BLaER1 treated with 17β-estradiol and CSF1 and Interleukin-3, amounts not matched to agents 10 nM and 100 nM (cell line): Measurements from ENCODE around the gene APBA2.

Source experiments
- H3K27ac ChIP-seq, 11 experiments: shearing (Covaris generic); formaldehyde crosslinking; 2 replicates each; pipeline ENCODE4 v1.8.1; 2022
- H3K27me3 ChIP-seq, 11 experiments: shearing (Covaris generic); formaldehyde crosslinking; 2 replicates each; pipeline ENCODE4 v1.8.1; 2022
- H3K36me3 ChIP-seq, 11 experiments: shearing (Covaris generic); formaldehyde crosslinking; 2 replicates each; pipeline ENCODE4 v1.8.1; 2022
- H3K4me1 ChIP-seq, 10 experiments: shearing (Covaris generic); formaldehyde crosslinking; 2 replicates each; pipeline ENCODE4 v1.8.1; 2022
- H3K4me2 ChIP-seq, 11 experiments: shearing (Covaris generic); formaldehyde crosslinking; 2 replicates each; pipeline ENCODE4 v1.8.1; 2022
- H3K4me3 ChIP-seq, 10 experiments: shearing (Covaris generic); formaldehyde crosslinking; 2 replicates each; pipeline ENCODE4 v1.8.1; 2022
- H3K9ac ChIP-seq, 11 experiments: shearing (Covaris generic); formaldehyde crosslinking; 2 replicates each; pipeline ENCODE4 v1.8.1; 2022
- H3K9me3 ChIP-seq, 11 experiments: shearing (Covaris generic); formaldehyde crosslinking; replicated peaks in 1 of 11; 2 replicates each; pipeline ENCODE4 v1.8.1; 2022
- H4K20me1 ChIP-seq, 11 experiments: shearing (Covaris generic); formaldehyde crosslinking; 2 replicates each; pipeline ENCODE4 v1.8.1; 2022
- Cebpa-rat ChIP-seq, 11 experiments: shearing (Covaris generic); IDR thresholded peaks; 2 replicates each; pipeline ENCODE4 v1.8.1; 2022

APBA2 gene

DNA sequence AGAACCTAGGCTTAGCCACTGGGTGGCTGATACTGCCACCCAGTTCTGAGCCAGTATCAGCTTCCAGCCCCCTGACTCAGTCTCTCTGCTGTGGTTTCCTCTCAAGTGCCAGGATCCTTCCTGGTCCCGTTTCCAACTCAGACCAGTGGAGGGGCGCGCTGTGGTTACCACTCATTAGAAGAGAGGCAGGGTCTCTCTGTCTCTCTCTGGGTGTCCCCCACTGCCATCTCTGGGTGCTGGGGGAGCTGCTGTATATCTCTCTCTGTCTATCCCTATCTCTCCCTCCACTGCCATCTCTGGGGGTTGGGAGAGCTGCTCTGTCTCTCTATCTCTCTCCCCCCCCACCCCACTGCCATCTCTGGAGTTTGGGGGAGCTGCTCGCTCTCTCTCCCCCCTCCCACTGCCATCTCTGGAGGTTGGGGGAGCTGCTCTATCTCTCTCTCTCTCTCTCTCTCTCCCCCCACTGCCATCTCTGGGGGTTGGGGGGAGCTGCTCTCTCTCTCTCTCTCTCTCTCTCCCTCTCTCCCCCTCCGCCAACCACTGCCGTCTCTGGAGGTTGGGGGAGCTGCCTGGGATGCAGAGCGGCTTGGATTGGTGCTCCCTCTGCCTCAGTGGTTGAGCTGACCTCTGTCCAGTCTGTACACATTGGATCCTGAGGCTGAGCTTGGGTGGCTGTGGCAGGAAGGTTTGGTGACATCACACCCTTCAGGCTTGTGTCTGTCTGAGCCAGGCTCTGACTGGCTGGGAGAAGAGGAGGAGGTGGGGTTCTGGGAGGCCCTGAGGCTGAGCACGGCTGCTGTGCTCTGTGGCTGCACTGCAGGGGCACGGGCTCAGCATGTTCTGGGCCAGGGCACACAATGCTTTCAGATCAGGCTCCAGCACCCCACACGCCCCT lies 98.9 kb downstream of the APBA2 start:
- Histone ChIP-seq H4K20me1 (peaks cover 0 to 24% (median under 1%) of the 10 kb centered on the region in 11 experiments; a peak in 4 of 22 replicates), H3K36me3 (no peaks in the 10 kb centered on the region), H3K4me1 (peaks cover 0 to 6% (median 0%) of the 10 kb centered on the region in 10 experiments; a peak in 1 of 20 replicates), H3K4me2 (no peak overlapping the region), H3K27me3 (no peaks in the 10 kb centered on the region), H3K4me3 (no peak overlapping the region), H3K27ac (no peak overlapping the region), H3K9ac (no peak overlapping the region), H3K9me3 (no peaks in the 10 kb centered on the region; a peak in 1 of 22 replicates)
- no peak for TF ChIP-seq Cebpa-rat (IDR thresholded peaks at IDR 0.05)

DNA sequence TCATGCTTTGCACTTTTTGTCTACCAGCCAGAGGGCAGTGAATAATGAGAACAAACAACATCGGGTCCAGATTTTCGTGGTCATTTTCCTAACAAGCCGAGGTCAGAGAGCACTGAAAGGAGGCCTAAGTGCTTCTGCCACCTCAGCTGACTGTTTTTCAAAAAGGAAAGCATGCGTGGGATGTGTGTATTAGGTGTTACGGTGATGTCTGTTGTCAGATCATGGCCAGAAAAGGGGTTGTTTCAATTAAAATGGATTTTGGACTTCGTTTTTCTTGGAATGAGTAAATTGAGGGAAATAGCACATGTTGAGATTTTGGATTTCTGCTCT lies 99.5 kb downstream of the APBA2 start:
- Histone ChIP-seq H3K4me3 (no peak overlapping the region), H3K27ac (no peak overlapping the region), H4K20me1 (peaks cover 0 to 30% (median 0%) of the 10 kb centered on the region in 11 experiments; a peak in 4 of 22 replicates), H3K9ac (no peak overlapping the region), H3K9me3 (no peaks in the 10 kb centered on the region; a peak in 1 of 22 replicates), H3K4me1 (peaks cover 0 to 6% (median 0%) of the 10 kb centered on the region in 10 experiments; a peak in 1 of 20 replicates), H3K4me2 (no peak overlapping the region), H3K36me3 (no peaks in the 10 kb centered on the region), H3K27me3 (no peaks in the 10 kb centered on the region)
- TF ChIP-seq Cebpa-rat (IDR thresholded peaks at IDR 0.05): no peak

DNA sequence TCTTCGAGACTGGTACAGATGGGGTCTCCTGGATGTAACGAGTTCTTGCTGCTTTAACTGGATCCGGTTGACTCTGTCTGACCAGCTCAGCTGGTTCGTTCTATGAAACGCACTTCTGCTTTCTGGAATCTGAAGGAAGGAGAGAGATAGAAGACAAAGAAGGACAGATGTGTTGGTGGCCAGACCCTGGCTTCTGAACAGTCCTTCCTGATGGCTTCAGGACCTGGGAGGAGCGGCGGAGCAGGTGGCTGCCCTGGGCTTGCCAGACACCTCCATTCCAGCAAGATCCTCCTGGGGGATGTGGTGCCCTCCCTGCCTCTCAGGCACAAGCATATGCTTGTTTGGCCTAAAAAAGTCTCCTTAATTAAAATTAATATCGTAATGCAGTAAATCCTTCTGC lies 99.9 kb downstream of the APBA2 start:
- no peak overlapping the region for H3K9ac ChIP-seq
- no peaks in the 10 kb centered on the region for H3K36me3 ChIP-seq
- no peaks in the 10 kb centered on the region for H3K27me3 ChIP-seq
- peaks cover 0 to 30% (median 0%) of the 10 kb centered on the region in 11 experiments; a peak in 4 of 22 replicates for H4K20me1 ChIP-seq
- H3K27ac ChIP-seq: no peak overlapping the region
- no peak overlapping the region for H3K4me3 ChIP-seq
- peak overlapping the region in 1 of 11 experiments; percentile 7; a peak in 1 of 22 replicates for H3K4me2 ChIP-seq
- no peak for TF ChIP-seq Cebpa-rat (IDR thresholded peaks at IDR 0.05)
- peaks cover 0 to 6% (median 0%) of the 10 kb centered on the region in 10 experiments; a peak in 1 of 20 replicates for H3K4me1 ChIP-seq
- no peaks in the 10 kb centered on the region; a peak in 1 of 22 replicates for H3K9me3 ChIP-seq

DNA sequence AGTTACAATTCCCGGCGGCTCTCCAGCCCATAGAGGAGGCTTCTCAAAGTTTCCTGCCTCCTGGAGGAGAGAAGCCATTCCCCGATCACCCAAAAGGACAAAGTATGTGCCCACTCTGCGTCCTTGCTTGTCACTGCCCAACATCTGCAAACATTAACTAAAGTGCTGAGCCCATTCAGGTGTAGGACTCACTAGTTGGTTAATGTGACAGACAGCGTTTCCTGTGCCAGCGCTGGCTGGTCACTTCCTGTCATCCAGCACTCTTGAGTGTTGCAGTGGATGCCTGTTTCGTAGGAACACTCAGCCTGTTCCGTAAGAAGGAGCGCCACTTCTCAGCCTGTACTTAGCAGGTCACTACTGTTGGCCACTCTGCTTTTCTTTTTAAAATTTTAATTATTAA lies 100.3 kb downstream of the APBA2 start:
- Histone ChIP-seq H3K4me1 (peaks cover 0 to 6% (median 0%) of the 10 kb centered on the region in 10 experiments; a peak in 1 of 20 replicates), H3K36me3 (no peaks in the 10 kb centered on the region), H3K27ac (no peak overlapping the region), H3K9me3 (no peaks in the 10 kb centered on the region; a peak in 1 of 22 replicates), H3K4me3 (no peak overlapping the region), H3K9ac (no peak overlapping the region), H3K27me3 (no peaks in the 10 kb centered on the region), H4K20me1 (peaks cover 0 to 30% (median 0%) of the 10 kb centered on the region in 11 experiments; a peak in 4 of 22 replicates), H3K4me2 (peak overlapping the region in 1 of 11 experiments; percentile 7; a peak in 1 of 22 replicates)
- no peak for TF ChIP-seq Cebpa-rat (IDR thresholded peaks at IDR 0.05)

DNA sequence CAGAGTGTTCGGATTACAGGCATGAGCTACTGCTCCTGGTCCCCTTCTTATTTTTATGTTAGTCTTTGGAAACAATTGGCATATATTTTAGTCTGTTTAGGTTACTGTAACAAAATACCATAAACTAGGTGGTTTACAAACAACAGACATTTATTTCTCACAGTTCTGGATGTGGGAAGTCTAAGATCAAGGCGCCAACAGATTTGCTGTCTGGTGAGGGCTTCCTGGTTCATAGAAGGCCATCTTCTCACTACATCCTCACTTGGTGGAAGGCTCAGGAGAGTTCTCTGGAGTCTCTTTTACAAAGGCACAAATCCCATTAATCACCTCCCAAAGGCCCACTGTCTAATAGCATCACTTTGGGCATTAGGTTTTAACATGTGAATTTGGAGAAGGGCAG lies 101.0 kb downstream of the APBA2 start:
- Histone ChIP-seq H3K4me3 (no peak overlapping the region), H3K27me3 (no peaks in the 10 kb centered on the region), H3K4me1 (peaks cover 0 to 6% (median 0%) of the 10 kb centered on the region in 10 experiments; a peak in 2 of 20 replicates), H3K27ac (no peak overlapping the region), H4K20me1 (peaks cover 0 to 30% (median 0%) of the 10 kb centered on the region in 11 experiments; a peak in 4 of 22 replicates), H3K4me2 (no peak overlapping the region), H3K9ac (no peak overlapping the region), H3K9me3 (no peaks in the 10 kb centered on the region; a peak in 1 of 22 replicates), H3K36me3 (no peaks in the 10 kb centered on the region)
- TF ChIP-seq Cebpa-rat (IDR thresholded peaks at IDR 0.05): no peak

DNA sequence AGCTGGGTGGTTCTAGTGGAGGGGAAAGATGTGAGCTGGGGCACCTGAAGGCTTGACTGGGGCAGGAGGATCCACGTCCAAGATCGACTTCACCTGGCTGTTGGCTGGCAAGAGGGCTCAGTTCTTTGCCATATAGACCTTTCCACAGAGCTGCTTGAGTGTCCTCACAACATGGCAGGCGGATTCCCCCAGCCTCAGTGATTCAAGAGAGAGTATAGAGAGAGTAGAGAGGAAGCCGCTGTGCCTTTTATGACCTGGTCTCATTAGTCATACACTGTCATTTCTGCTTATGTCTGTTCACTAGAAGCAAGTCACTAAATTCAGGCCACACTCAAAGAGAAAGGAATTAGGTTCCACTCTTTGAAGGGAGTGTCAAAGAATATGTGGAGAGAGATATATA lies 101.6 kb downstream of the APBA2 start:
- Histone ChIP-seq H3K4me3 (no peak overlapping the region), H4K20me1 (peaks cover 0 to 30% (median 0%) of the 10 kb centered on the region in 11 experiments; a peak in 4 of 22 replicates), H3K36me3 (no peaks in the 10 kb centered on the region), H3K27ac (no peak overlapping the region), H3K4me2 (no peak overlapping the region), H3K9me3 (no peaks in the 10 kb centered on the region; a peak in 1 of 22 replicates), H3K4me1 (peaks cover under 1 to 9% (median 2%) of the 10 kb centered on the region in 10 experiments; a peak in 13 of 20 replicates), H3K27me3 (no peaks in the 10 kb centered on the region), H3K9ac (no peak overlapping the region)
- no peak for TF ChIP-seq Cebpa-rat (IDR thresholded peaks at IDR 0.05)

DNA sequence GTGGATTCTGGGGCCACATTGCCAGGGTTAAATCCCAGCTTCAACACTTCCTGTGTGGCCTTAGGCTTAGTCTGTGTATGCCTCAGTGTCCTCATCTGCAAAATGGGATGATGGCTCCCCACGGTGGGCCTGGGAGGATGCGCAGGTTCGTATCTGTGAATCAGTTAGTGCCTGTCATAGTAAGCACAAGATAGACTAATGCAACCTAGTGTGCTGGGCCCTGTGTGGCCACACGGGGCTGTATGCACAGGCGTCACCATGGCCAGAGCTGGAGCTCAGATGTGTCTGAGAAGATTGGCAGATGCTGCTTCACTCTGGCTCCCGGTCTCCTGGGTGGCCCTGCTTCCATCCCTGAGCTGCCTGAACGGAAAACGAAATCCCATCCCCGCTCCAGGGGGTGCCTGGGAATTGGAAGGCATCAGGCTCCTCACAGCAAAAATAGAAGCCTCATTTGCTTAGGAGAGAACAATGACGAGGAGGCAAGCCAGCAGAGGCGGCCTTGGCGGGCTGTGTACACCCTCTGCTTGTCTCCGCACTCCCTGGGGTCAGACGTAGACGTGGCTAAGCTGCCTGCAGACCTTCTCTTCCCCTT lies 103.6 kb downstream of the APBA2 start:
- no peaks in the 10 kb centered on the region; a peak in 1 of 22 replicates for H3K9me3 ChIP-seq
- H3K27ac ChIP-seq: no peak overlapping the region
- H3K27me3 ChIP-seq: no peaks in the 10 kb centered on the region
- no peak for TF ChIP-seq Cebpa-rat (IDR thresholded peaks at IDR 0.05)
- no peaks in the 10 kb centered on the region for H3K36me3 ChIP-seq
- no peak overlapping the region for H3K9ac ChIP-seq
- H3K4me2 ChIP-seq: no peak overlapping the region
- H3K4me1 ChIP-seq: peaks cover 20 to 29% (median 22%) of the 10 kb centered on the region in 10 experiments
- no peak overlapping the region for H3K4me3 ChIP-seq
- H4K20me1 ChIP-seq: peaks cover 0 to 44% (median 5%) of the 10 kb centered on the region in 11 experiments; a peak in 8 of 22 replicates

DNA sequence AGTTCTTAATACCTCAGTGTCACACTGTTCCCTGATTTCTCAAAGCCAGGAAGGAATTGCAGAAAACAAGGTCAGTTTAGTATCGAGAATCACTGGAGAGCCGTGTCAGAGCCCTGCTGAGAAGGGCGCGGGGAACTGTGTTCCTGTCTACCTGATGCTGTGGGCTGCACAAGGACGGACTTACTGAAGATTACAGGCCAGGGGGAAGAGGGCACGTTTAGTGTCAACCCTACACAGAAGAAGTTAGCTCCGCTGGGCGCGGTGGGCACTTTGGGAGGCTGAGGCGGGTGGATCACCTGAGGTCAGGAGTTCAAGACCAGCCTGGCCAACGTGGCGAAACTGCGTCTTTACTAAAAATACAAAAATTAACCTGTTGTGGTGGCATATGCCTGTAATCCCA lies 104.1 kb downstream of the APBA2 start:
- Histone ChIP-seq H3K4me1 (peaks cover 26 to 34% (median 27%) of the 10 kb centered on the region in 10 experiments), H3K27ac (no peak overlapping the region), H3K4me3 (no peak overlapping the region), H3K9ac (no peak overlapping the region), H3K27me3 (no peaks in the 10 kb centered on the region), H3K36me3 (no peaks in the 10 kb centered on the region), H3K4me2 (no peak overlapping the region), H4K20me1 (peaks cover 0 to 39% (median 5%) of the 10 kb centered on the region in 11 experiments; a peak in 8 of 22 replicates), H3K9me3 (no peaks in the 10 kb centered on the region; a peak in 1 of 22 replicates)
- TF ChIP-seq Cebpa-rat (IDR thresholded peaks at IDR 0.05): no peak

DNA sequence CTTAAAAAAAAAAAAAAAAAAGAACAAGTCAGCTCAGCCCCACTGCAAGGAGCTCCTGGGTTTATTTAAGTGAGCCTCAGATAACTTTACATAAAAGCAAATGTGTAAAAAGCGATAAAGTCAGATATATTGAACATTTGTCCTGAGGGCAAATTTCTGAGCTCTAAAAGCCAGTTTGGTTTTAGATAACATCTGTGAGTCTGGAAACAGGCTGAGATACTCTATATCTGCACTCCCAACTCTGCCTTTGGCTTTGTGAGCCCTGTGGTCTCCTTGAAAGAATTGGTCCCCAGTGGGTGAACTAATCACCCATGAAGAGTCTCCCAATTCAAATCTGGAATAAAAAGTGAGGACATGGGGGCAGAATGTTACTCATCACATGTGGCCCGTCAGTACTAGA lies 104.6 kb downstream of the APBA2 start:
- Histone ChIP-seq H3K9me3 (no peaks in the 10 kb centered on the region; a peak in 1 of 22 replicates), H3K4me2 (no peak overlapping the region), H3K36me3 (no peaks in the 10 kb centered on the region), H4K20me1 (peaks cover 0 to 34% (median 5%) of the 10 kb centered on the region in 11 experiments; a peak in 8 of 22 replicates), H3K4me1 (peaks cover 29 to 39% (median 32%) of the 10 kb centered on the region in 10 experiments), H3K4me3 (no peak overlapping the region), H3K9ac (no peak overlapping the region), H3K27ac (no peak overlapping the region), H3K27me3 (no peaks in the 10 kb centered on the region)
- no peak for TF ChIP-seq Cebpa-rat (IDR thresholded peaks at IDR 0.05)
